ENCODE data around the gene PARD3B.
"Not testable (repeated sequence)": the region's sequence is repeated elsewhere in the genome, so short reads cannot be mapped to it uniquely, and the experiment has no call there.

Gene PARD3B

GRCh38 chr2:205461678-205462665 lies 916.7 kb downstream of the PARD3B start:
- in situ Hi-C loops (cut with MboI; ENCODE audit: low pct_unique_long_range_greater_than_20kb, low sequenced_read_pairs): no loop called here
- no peak for DNase-seq

DNA sequence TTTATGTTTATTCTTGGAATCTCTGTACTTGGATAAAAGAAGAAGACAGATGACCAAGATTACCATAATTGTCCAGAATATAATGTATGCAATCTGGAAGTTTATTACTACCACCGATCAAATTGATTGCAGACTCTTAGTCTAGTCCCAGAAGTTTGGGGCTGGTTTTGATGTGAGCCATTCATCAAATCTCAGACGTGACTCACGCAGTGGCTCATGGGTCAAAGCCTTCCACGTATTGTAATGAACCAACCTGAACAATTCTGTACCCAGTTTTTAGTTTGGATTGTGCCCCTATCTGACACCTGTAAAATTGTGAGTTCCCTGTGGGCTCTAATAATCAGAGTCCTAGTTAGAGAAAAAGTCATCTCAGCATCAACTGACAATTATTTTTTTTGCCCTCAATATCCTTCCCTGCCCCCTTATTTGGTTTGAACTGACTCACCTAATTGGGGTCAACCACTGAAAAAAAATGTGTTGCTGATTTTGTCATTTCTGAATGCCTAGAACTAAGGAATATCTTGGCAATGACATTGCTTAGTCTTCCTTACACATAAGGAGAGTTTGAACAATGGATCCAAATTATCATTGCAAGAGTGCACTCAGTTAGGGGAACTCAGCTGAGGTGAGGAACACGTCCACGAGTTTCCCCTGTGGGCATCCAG lies 917.5 kb downstream of the PARD3B start:
- no peak for DNase-seq

GRCh38 chr2:205463466-205464025 lies 918.3 kb downstream of the PARD3B start:
- in situ Hi-C loops (cut with MboI; ENCODE audit: low pct_unique_long_range_greater_than_20kb, low sequenced_read_pairs): no loop called here

More for the DNA sequence above, 917.5 kb downstream of the PARD3B start:
- in situ Hi-C loops (cut with MboI; ENCODE audit: low pct_unique_long_range_greater_than_20kb, low sequenced_read_pairs): no loop called here

DNA sequence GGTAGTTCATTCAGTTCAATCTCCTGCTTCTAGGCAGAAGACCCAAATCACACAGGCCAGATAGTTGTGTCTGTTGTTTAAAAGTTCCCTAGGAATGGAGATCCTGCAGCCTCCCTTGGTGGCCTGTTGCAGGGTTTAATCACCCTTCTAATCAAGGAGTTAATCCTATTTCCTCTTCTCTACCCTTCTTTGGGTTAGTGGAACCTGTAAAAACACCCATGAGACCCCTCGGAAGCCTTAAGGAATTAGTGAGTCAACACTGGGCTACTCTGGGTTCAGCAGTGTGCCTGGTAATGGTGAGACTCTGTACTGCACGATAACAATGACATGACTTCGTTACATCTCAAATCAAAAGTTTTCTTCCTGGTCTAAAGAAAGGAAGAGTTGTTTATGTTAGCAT lies 919.4 kb downstream of the PARD3B start:
- DNase-seq: no peak
- in situ Hi-C loops (cut with MboI; ENCODE audit: low pct_unique_long_range_greater_than_20kb, low sequenced_read_pairs): no loop called here

More at GRCh38 chr2:205463466-205464025, 918.3 kb downstream of the PARD3B start:
- DNase-seq: no peak

GRCh38 chr2:205465791-205466190 lies 920.5 kb downstream of the PARD3B start:
- in situ Hi-C loops (cut with MboI; ENCODE audit: low pct_unique_long_range_greater_than_20kb, low sequenced_read_pairs): no loop called here
- no peak for DNase-seq

DNA sequence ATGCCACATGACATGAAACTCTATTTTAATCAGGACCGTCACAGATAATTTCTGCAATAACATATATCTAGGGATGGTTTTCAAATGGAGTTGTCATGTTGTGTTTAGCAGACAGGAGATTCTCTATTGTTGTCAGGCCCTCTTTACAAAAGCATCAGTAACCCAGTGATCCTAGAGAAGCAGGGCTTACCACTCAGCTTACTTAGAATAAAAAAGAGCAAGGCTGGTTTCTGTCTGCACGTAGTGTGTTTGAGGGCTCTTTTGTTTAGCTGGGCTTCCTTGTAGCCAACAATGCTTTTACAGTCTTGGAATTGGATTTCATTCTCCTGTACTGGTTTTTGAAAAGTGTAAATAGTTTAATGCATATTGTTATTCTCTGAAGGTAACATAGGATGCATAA lies 926.5 kb downstream of the PARD3B start:
- no peak for DNase-seq

GRCh38 chr2:205473791-205474190 lies 928.5 kb downstream of the PARD3B start:
- in situ Hi-C loops (cut with MboI; ENCODE audit: low pct_unique_long_range_greater_than_20kb, low sequenced_read_pairs): no loop called here
- no peak for DNase-seq

More for the DNA sequence above, 926.5 kb downstream of the PARD3B start:
- in situ Hi-C loops (cut with MboI; ENCODE audit: low pct_unique_long_range_greater_than_20kb, low sequenced_read_pairs): no loop called here

GRCh38 chr2:205474741-205475415 lies 929.6 kb downstream of the PARD3B start:
- no peak for DNase-seq
- in situ Hi-C loops (cut with MboI; ENCODE audit: low pct_unique_long_range_greater_than_20kb, low sequenced_read_pairs): no loop called here

DNA sequence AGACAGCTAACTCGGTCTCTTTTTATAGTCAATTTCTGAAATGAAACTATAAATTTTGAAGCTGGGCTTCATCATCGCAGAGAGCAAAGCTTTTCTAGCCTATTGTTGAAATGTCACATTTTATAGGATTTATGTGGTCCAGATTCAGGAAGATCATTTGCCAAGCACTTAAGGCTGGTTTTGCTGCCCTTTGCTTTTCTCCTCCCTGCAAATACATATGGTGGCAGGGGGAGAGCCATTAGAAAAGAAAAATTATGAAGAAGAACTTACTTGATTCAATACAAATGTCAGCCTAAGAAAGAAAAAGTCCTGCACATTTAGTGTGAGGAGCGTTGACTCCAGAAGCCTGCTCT lies 930.1 kb downstream of the PARD3B start:
- no peak for DNase-seq
- in situ Hi-C loops (cut with MboI; ENCODE audit: low pct_unique_long_range_greater_than_20kb, low sequenced_read_pairs): no loop called here

- in situ Hi-C loops (cut with MboI; ENCODE audit: low pct_unique_long_range_greater_than_20kb, low sequenced_read_pairs): no loop called here
- no peak for DNase-seq
Observed at GRCh38 chr2:205477016-205477705, 931.9 kb downstream of the PARD3B start.

DNA sequence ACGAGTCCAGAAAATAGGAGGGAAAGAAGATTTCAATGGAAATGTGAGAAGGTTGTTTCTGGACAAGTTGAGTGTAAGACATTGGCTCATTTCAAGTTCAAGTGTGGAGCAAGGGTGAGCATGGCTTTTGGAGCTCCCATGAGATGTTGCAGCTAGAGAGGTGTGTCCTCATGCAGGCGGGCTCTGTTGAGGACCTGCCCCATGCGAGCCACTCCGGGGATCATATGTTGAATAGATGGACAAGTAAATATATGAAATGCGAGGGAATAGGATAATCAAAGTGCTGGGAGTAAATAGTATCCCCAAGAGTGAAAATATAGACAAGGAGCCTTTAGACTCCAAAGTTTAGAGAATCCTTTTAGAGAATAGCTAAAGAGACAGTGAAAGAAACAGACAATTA lies 936.6 kb downstream of the PARD3B start:
- no peak for DNase-seq
- in situ Hi-C loops (cut with MboI; ENCODE audit: low pct_unique_long_range_greater_than_20kb, low sequenced_read_pairs): no loop called here

- in situ Hi-C loops (cut with MboI; ENCODE audit: low pct_unique_long_range_greater_than_20kb, low sequenced_read_pairs): no loop called here
- DNase-seq: no peak
Observed at GRCh38 chr2:205482399-205483081, 937.3 kb downstream of the PARD3B start.

GRCh38 chr2:205483095-205483494 lies 937.8 kb downstream of the PARD3B start:
- in situ Hi-C loops (cut with MboI; ENCODE audit: low pct_unique_long_range_greater_than_20kb, low sequenced_read_pairs): no loop called here
- DNase-seq: no peak

- in situ Hi-C loops (cut with MboI; ENCODE audit: low pct_unique_long_range_greater_than_20kb, low sequenced_read_pairs): no loop called here
- no peak for DNase-seq
Observed at GRCh38 chr2:205484215-205484614, 938.9 kb downstream of the PARD3B start.

DNA sequence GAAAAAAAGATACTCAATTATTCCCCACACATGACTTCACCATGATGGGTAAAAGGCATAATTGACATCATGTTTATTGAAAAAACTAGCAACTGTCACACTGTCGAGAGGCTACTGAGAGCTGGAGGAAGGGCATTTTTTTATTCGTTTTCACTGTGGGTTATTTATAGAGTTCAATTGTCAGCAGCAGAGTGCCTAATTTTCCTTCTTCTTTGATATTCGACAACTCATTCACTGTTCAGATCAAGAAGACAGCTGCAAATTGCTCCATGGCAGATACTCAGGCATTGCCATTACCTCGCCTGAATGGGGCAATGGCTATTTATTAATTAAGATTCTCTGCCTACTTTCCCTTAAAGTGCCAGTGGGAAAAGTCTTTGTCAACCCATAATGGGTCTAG lies 939.5 kb downstream of the PARD3B start:
- no peak for DNase-seq
- in situ Hi-C loops (cut with MboI; ENCODE audit: low pct_unique_long_range_greater_than_20kb, low sequenced_read_pairs): no loop called here

GRCh38 chr2:205493528-205493927 lies 948.3 kb downstream of the PARD3B start:
- in situ Hi-C loops (cut with MboI; ENCODE audit: low pct_unique_long_range_greater_than_20kb, low sequenced_read_pairs): not testable (repeated sequence)

DNA sequence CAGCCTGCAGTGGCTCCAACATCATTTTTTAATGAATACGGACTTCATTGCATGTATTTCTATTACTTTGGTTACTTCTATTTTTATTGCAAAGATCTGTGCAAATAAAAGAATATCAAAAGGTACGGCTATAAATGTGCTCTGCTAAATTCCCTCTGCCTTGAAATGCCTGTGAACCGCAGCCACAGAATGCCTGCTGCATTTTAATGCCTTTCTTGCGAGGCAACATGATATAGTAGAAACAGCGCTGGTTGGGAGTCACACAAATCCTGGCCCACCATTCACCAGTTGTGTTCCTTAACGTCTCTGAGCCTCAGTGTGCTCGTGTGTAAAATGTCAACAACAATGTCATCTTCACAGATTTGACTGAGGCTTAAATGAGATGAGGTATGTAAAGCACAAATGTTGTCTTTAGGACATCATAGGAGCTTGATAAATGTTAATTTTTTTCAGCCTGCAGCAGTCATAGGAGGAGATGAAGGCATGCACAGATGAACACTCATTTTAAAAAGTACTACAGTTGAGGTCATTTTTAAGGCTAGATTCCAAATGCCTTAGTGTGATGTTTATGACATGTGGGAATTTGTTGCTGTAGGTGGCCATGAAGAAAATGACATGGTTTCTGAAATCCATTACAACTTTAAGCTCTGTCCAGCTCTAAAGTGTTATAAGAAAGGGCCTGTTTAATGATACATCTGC lies 949.4 kb downstream of the PARD3B start:
- in situ Hi-C loops (cut with MboI; ENCODE audit: low pct_unique_long_range_greater_than_20kb, low sequenced_read_pairs): no loop called here
- no peak for DNase-seq

More at GRCh38 chr2:205493528-205493927, 948.3 kb downstream of the PARD3B start:
- DNase-seq: not testable (repeated sequence)

DNA sequence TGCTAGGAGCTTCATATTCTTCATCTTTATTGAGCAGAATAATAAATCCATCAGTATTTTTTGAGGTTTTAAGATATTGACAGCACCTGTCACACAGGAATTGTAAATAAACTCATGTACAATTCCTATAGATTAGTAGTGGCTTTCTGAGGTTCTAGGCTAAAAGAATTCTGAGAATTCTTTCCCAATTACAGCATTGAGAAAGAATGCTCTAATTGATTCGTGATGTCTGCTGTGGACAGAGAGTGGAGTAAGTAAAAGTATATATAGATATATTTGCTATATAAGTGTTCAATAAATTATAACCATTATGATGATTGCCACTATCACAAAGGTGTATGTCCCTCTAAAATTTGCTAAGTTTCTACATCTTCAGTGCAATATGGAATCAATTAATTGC lies 950.5 kb downstream of the PARD3B start:
- DNase-seq: no peak
- in situ Hi-C loops (cut with MboI; ENCODE audit: low pct_unique_long_range_greater_than_20kb, low sequenced_read_pairs): no loop called here

Measured in KBM-7 (cell line).